Brain microvascular endothelial cell (primary cell): ENCODE results near the gene TMEM178B.

Experiments used
- DNase-seq: peaks from one replicate; pipeline ENCODE4 v3.0.0-alpha.2; 2020
- H3K27ac ChIP-seq: fragments of 250-450 bp; sonication (Bioruptor Pico); 2 replicates; pipeline ENCODE4 v1.5.1; 2020; ENCODE audit warnings: mild to moderate bottlenecking, moderate library complexity
- H3K27me3 ChIP-seq: fragments of 250-450 bp; sonication (Bioruptor Pico); replicated peaks from 2 replicates; pipeline ENCODE4 v1.5.1; 2020; ENCODE audit warnings: mild to moderate bottlenecking
- H3K36me3 ChIP-seq: fragments of 250-450 bp; sonication (Bioruptor Pico); replicated peaks from 2 replicates; pipeline ENCODE4 v1.5.1; 2020; ENCODE audit warnings: mild to moderate bottlenecking
- H3K4me3 ChIP-seq: 2 replicates; pipeline ENCODE4 v1.5.1; 2011; ENCODE audit warnings: low read depth, mild to moderate bottlenecking, control low read depth, low read length, moderate library complexity
- CTCF ChIP-seq: IDR thresholded peaks from 2 replicates; pipeline ENCODE4 v1.5.1; 2011; ENCODE audit warnings: low read depth, mild to moderate bottlenecking, moderate library complexity, low read length, control low read depth, inconsistent platforms; ENCODE audit errors: missing control alignments
- in situ Hi-C: cut with HindIII; loops from 2 replicates; pipeline ENCODE4 v1.10.0; 2017; ENCODE audit warnings: low sequenced_read_pairs, low pct_ligation_motif_present

Gene TMEM178B

GRCh38 chr7:141094336-141095070, 20.6 kb downstream of the TMEM178B start:
- no peaks in the 10 kb centered on the region for H3K27me3 ChIP-seq
- no peak overlapping the region for H3K4me3 ChIP-seq
- no peak for TF ChIP-seq CTCF
- DNase-seq: no peak
- no peak overlapping the region for H3K27ac ChIP-seq
- H3K36me3 ChIP-seq: no peaks in the 10 kb centered on the region
- in situ Hi-C loops: no loop called here

GRCh38 chr7:141097430-141097829, 23.6 kb downstream of the TMEM178B start:
- Histone ChIP-seq H3K36me3 (no peaks in the 10 kb centered on the region), H3K4me3 (no peak overlapping the region), H3K27ac (no peak overlapping the region), H3K27me3 (no peaks in the 10 kb centered on the region)
- no peak for DNase-seq
- TF ChIP-seq CTCF: no peak
- in situ Hi-C loops: no loop called here

- in situ Hi-C loops: no loop called here
- H3K36me3 ChIP-seq: no peaks in the 10 kb centered on the region
- no peak for DNase-seq
- H3K27me3 ChIP-seq: no peaks in the 10 kb centered on the region
- no peak overlapping the region for H3K4me3 ChIP-seq
- TF ChIP-seq CTCF: no peak
- no peak overlapping the region for H3K27ac ChIP-seq
Measured at GRCh38 chr7:141102436-141102835, 28.6 kb downstream of the TMEM178B start.

- H3K27me3 ChIP-seq: no peaks in the 10 kb centered on the region
- H3K27ac ChIP-seq: no peak overlapping the region
- no peak for DNase-seq
- TF ChIP-seq CTCF: no peak
- H3K36me3 ChIP-seq: no peaks in the 10 kb centered on the region
- in situ Hi-C loops: no loop called here
- no peak overlapping the region for H3K4me3 ChIP-seq
Measured at GRCh38 chr7:141103847-141104429, 30.1 kb downstream of the TMEM178B start.

- DNase-seq: no peak
- H3K27me3 ChIP-seq: no peaks in the 10 kb centered on the region
- no peaks in the 10 kb centered on the region for H3K36me3 ChIP-seq
- in situ Hi-C loops: no loop called here
- no peak overlapping the region for H3K4me3 ChIP-seq
- no peak overlapping the region for H3K27ac ChIP-seq
- TF ChIP-seq CTCF: no peak
Measured at GRCh38 chr7:141113131-141113530, 39.3 kb downstream of the TMEM178B start.
